ENCODE measurements around the gene GAB2. TPM values are rescaled to one million over a fixed set of nuclear protein-coding genes. Genes with fewer than 3 reads are reported as not detected.

The GAB2 gene
- total RNA-seq, 4 donors from 2014 or later = 8.1 to 18.1 (median 13.4) TPM

GRCh38 chr11:78374917-78375316 lies 42.7 kb downstream of the GAB2 start:
- WGBS, 2 donors = 82 to 89% methylated on average over 3 of the region's 3 CpGs
- no peak overlapping the region for H3K4me3 ChIP-seq (replicated peaks in 1 of 3)
- H3K27me3 ChIP-seq = no peaks in the 10 kb centered on the region
- peaks cover 0 to 5% of the 10 kb centered on the region in 2 donors for H3K4me1 ChIP-seq
- no peak for DNase-seq
- intact Hi-C loops (cut with DNase I) = no loop called here
- no peak overlapping the region for H3K27ac ChIP-seq
- H3K36me3 ChIP-seq = no peaks in the 10 kb centered on the region
- TF ChIP-seq POLR2A (IDR thresholded peaks at IDR 0.05) = no peak
- TF ChIP-seq CTCF (IDR thresholded peaks at IDR 0.05) = no peak
- no peaks in the 10 kb centered on the region for H3K9me3 ChIP-seq

- intact Hi-C loops (cut with DNase I) = no loop called here
- H3K36me3 ChIP-seq = no peaks in the 10 kb centered on the region
- H3K27me3 ChIP-seq = no peaks in the 10 kb centered on the region
- no peak for TF ChIP-seq POLR2A (IDR thresholded peaks at IDR 0.05)
- TF ChIP-seq CTCF (IDR thresholded peaks at IDR 0.05) = no peak
- H3K4me3 ChIP-seq (replicated peaks in 1 of 3) = no peak overlapping the region
- 71 to 89% methylated on average over 1 of the region's 1 CpG for WGBS, 2 donors
- no peaks in the 10 kb centered on the region for H3K9me3 ChIP-seq
- H3K27ac ChIP-seq = no peak overlapping the region
- peaks cover 0 to 5% of the 10 kb centered on the region in 2 donors for H3K4me1 ChIP-seq
- DNase-seq = no peak
Observed at GRCh38 chr11:78373689-78374088, 43.9 kb downstream of the GAB2 start.

GRCh38 chr11:78372114-78372768 lies 45.4 kb downstream of the GAB2 start:
- Histone ChIP-seq H3K36me3 (no peaks in the 10 kb centered on the region), H3K4me3 (replicated peaks in 1 of 3) (no peak overlapping the region), H3K4me1 (peaks cover 0 to 5% of the 10 kb centered on the region in 2 donors), H3K9me3 (no peaks in the 10 kb centered on the region), H3K27me3 (no peaks in the 10 kb centered on the region), H3K27ac (no peak overlapping the region)
- WGBS, 2 donors = 55 to 60% methylated on average over 4 of the region's 4 CpGs
- intact Hi-C loops (cut with DNase I) = no loop called here
- no peak for DNase-seq
- TF ChIP-seq POLR2A (IDR thresholded peaks at IDR 0.05) = no peak
- no peak for TF ChIP-seq CTCF (IDR thresholded peaks at IDR 0.05)

- no peak overlapping the region for H3K27ac ChIP-seq
- TF ChIP-seq POLR2A (IDR thresholded peaks at IDR 0.05) (no peak), CTCF (IDR thresholded peaks at IDR 0.05) (no peak)
- H3K4me1 ChIP-seq = peaks cover 0 to 5% of the 10 kb centered on the region in 2 donors
- H3K4me3 ChIP-seq (replicated peaks in 1 of 3) = no peak overlapping the region
- DNase-seq = no peak
- no peaks in the 10 kb centered on the region for H3K9me3 ChIP-seq
- H3K27me3 ChIP-seq = no peaks in the 10 kb centered on the region
- intact Hi-C loops (cut with DNase I) = no loop called here
- no peaks in the 10 kb centered on the region for H3K36me3 ChIP-seq
- 54 to 66% methylated on average over 5 of the region's 5 CpGs for WGBS, 2 donors
Observed at GRCh38 chr11:78371221-78371891, 46.3 kb downstream of the GAB2 start.

All from thyroid gland (tissue), 4 donors.